Keratinocyte (primary cell): ENCODE measurements around the gene DIRAS1. TPM values are rescaled to one million over a fixed set of nuclear protein-coding genes. Genes with fewer than 3 reads are reported as not detected.

Experiments used
- DNase-seq: peaks from one replicate; pipeline ENCODE4 v3.0.0-alpha.2; 2011; ENCODE audit warnings: low read depth, missing footprints, low spot score
- FAIRE-seq: peaks from 2 replicates; lab custom pipeline; 2011; peaks lifted over from hg19 to GRCh38; lab: Jason Lieb, UNC
- H2AFZ ChIP-seq: 2 replicates; pipeline ENCODE4 v1.6.0; 2012; ENCODE audit warnings: low read length, control low read depth, inconsistent platforms; ENCODE audit not compliant: control insufficient read depth
- H3K27ac ChIP-seq: 2 replicates; pipeline ENCODE4 v1.5.1; 2011; ENCODE audit warnings: low read length; ENCODE audit not compliant: control insufficient read depth, insufficient read depth
- H3K27me3 ChIP-seq: 3 replicates; pipeline ENCODE4 v1.6.0; 2011; ENCODE audit warnings: low read length; ENCODE audit not compliant: control insufficient read depth, insufficient read depth; ENCODE audit errors: extremely low read depth
- H3K36me3 ChIP-seq, 2 experiments: 2 replicates in 1 of 2; 3 replicates in 1 of 2; pipeline ENCODE4 v1.5.1; 2011; ENCODE audit warnings: low read length in 2 of 2, mild to moderate bottlenecking in 1 of 2; ENCODE audit not compliant: control insufficient read depth in 2 of 2, insufficient read depth in 2 of 2; ENCODE audit errors: extremely low read depth in 1 of 2
- H3K4me1 ChIP-seq: 3 replicates; pipeline ENCODE4 v1.5.1; 2011; ENCODE audit warnings: low read length; ENCODE audit not compliant: control insufficient read depth, insufficient read depth; ENCODE audit errors: extremely low read depth
- H3K4me2 ChIP-seq: 3 replicates; pipeline ENCODE4 v1.6.0; 2011; ENCODE audit warnings: low read depth, low read length; ENCODE audit not compliant: control insufficient read depth, insufficient read depth; ENCODE audit errors: extremely low read depth
- H3K4me3 ChIP-seq, 3 experiments: fragments of 200-600 bp in 1 of 3; sonication (generic) in 1 of 3; 2 replicates in 2 of 3; 3 replicates in 1 of 3; pipeline ENCODE4 v1.5.1; 2011 to 2016; ENCODE audit warnings: low read length in 3 of 3, mild to moderate bottlenecking in 3 of 3, control low read depth in 2 of 3, inconsistent platforms in 1 of 3, low read depth in 1 of 3, mixed read lengths in 1 of 3, mixed run types in 1 of 3, moderate library complexity in 1 of 3; ENCODE audit not compliant: control insufficient read depth in 2 of 3, insufficient read depth in 2 of 3; ENCODE audit errors: extremely low read depth in 1 of 3
- H3K79me2 ChIP-seq: 2 replicates; pipeline ENCODE4 v1.6.0; 2012; ENCODE audit warnings: low read length; ENCODE audit not compliant: control insufficient read depth, insufficient read depth
- H3K9ac ChIP-seq: 3 replicates; pipeline ENCODE4 v1.6.0; 2011; ENCODE audit warnings: low read length; ENCODE audit not compliant: control insufficient read depth, insufficient read depth; ENCODE audit errors: extremely low read depth
- H3K9me1 ChIP-seq: 3 replicates; pipeline ENCODE4 v1.6.0; 2011; ENCODE audit warnings: low read length; ENCODE audit not compliant: control insufficient read depth, insufficient read depth; ENCODE audit errors: extremely low read depth
- H3K9me3 ChIP-seq: 2 replicates; pipeline ENCODE4 v1.5.1; 2012; ENCODE audit warnings: low read depth, low read length; ENCODE audit not compliant: control insufficient read depth
- H4K20me1 ChIP-seq: 3 replicates; pipeline ENCODE4 v1.6.0; 2011; ENCODE audit warnings: low read length; ENCODE audit not compliant: control insufficient read depth, insufficient read depth; ENCODE audit errors: extremely low read depth
- CTCF ChIP-seq, 3 experiments: IDR thresholded peaks in 1 of 3; conservative IDR thresholded peaks in 1 of 3; optimal IDR thresholded peaks in 1 of 3; 2 replicates in 2 of 3; 3 replicates in 1 of 3; pipeline versions ENCODE3 to v1.5.1; 2011; ENCODE audit warnings: low read length in 3 of 3, mild to moderate bottlenecking in 3 of 3, moderate library complexity in 2 of 3, control low read depth in 1 of 3, inconsistent platforms in 1 of 3; ENCODE audit not compliant: insufficient read depth in 2 of 3; ENCODE audit errors: extremely low read depth in 1 of 3
- EZH2 ChIP-seq: IDR thresholded peaks from one replicate; pipeline ENCODE4 v1.6.1; 2012; ENCODE audit warnings: inconsistent platforms, mild to moderate bottlenecking, low read length, moderate library complexity
- dilution Hi-C: fragments of 300-500 bp; cut with MboI; formaldehyde crosslinking; loops from one replicate; pipeline ENCODE4 v1.7.0; 2020; ENCODE audit warnings: low sequenced_read_pairs; ENCODE audit not compliant: extremely low pct_ligation_motif_present
- polyA plus RNA-seq, 5 experiments: library from polyadenylated mRNA; depleted of rRNA in 3 of 5; stranded (reverse) in 3 of 5; stranded (forward) in 1 of 5; unstranded in 1 of 5; fragments of >200 nt; gene quantifications; 1 replicate in 1 of 5; 2 replicates in 3 of 5; 3 replicates in 1 of 5; pipeline versions ENCODE4 v1.2.1 to v1.2.3, GENCODE V29; 2011 to 2012; ENCODE audit warnings: missing spikeins in 2 of 5, low read depth in 1 of 5, low replicate concordance in 1 of 5

The DIRAS1 gene
- polyA plus RNA-seq, 1 donor (not counting 4 experiments of a cell fraction or from before 2014, with no cell fraction given): 0.10 TPM

- H3K9ac ChIP-seq: no peak overlapping the region
- no peaks in the 10 kb centered on the region for H3K4me1 ChIP-seq
- no peak overlapping the region for H3K4me2 ChIP-seq
- H3K79me2 ChIP-seq: peaks cover 56% of the 10 kb centered on the region
- H4K20me1 ChIP-seq: peaks cover 20% of the 10 kb centered on the region
- no peaks in the 10 kb centered on the region for H3K9me1 ChIP-seq
- TF ChIP-seq EZH2: no peak
- TF ChIP-seq CTCF (optimal IDR thresholded peaks at IDR 0.05 in 1 of 3, IDR thresholded peaks at IDR 0.05 in 1 of 3, conservative IDR thresholded peaks at IDR 0.05 in 1 of 3; ENCODE audit: extremely low read depth in 1 of 3, insufficient read depth in 2 of 3, low read length in 3 of 3): no peak
- no peak overlapping the region for H3K27ac ChIP-seq
- no peak overlapping the region for H2AFZ ChIP-seq
- FAIRE-seq (no peak), DNase-seq (no peak)
- no peaks in the 10 kb centered on the region for H3K9me3 ChIP-seq
- H3K4me3 ChIP-seq: no peak overlapping the region
- dilution Hi-C loops: no loop called here
- H3K27me3 ChIP-seq: no peaks in the 10 kb centered on the region
- H3K36me3 ChIP-seq: peaks cover 21 to 24% of the 10 kb centered on the region in 2 experiments
Measured at GRCh38 chr19:2769218-2769617, 48.0 kb upstream of the DIRAS1 start.

GRCh38 chr19:2768365-2769132 lies 47.4 kb upstream of the DIRAS1 start:
- Histone ChIP-seq H4K20me1 (peaks cover 16% of the 10 kb centered on the region), H3K4me1 (no peaks in the 10 kb centered on the region), H3K27me3 (no peaks in the 10 kb centered on the region), H3K9me3 (no peaks in the 10 kb centered on the region), H3K27ac (no peak overlapping the region), H3K9me1 (no peaks in the 10 kb centered on the region), H3K36me3 (peaks cover 24 to 28% of the 10 kb centered on the region in 2 experiments), H3K4me2 (no peak overlapping the region), H2AFZ (no peak overlapping the region), H3K79me2 (peaks cover 51% of the 10 kb centered on the region), H3K4me3 (no peak overlapping the region), H3K9ac (no peak overlapping the region)
- DNase-seq (no peak), FAIRE-seq (no peak)
- no peak for TF ChIP-seq CTCF (optimal IDR thresholded peaks at IDR 0.05 in 1 of 3, IDR thresholded peaks at IDR 0.05 in 1 of 3, conservative IDR thresholded peaks at IDR 0.05 in 1 of 3; ENCODE audit: extremely low read depth in 1 of 3, insufficient read depth in 2 of 3, low read length in 3 of 3)
- TF ChIP-seq EZH2: no peak
- dilution Hi-C loops: no loop called here
